Endodermal cell (in vitro differentiated cells): ENCODE data around the gene ZCCHC10. TPM values are rescaled to one million over a fixed set of nuclear protein-coding genes. Genes with fewer than 3 reads are reported as not detected.
"Not testable (repeated sequence)": the region's sequence is repeated elsewhere in the genome, so short reads cannot be mapped to it uniquely, and the experiment has no call there.

Experiments used
- DNase-seq: peaks from one replicate; pipeline ENCODE4 v3.0.0-alpha.2; 2017
- H3K27ac ChIP-seq: 2 replicates; pipeline ENCODE4 v1.5.1; 2013; ENCODE audit warnings: mild to moderate bottlenecking, low read depth, low read length, moderate library complexity
- H3K27me3 ChIP-seq: 2 replicates; pipeline ENCODE4 v1.6.1; 2013; ENCODE audit warnings: mild to moderate bottlenecking, low read length, moderate library complexity; ENCODE audit not compliant: insufficient read depth, control insufficient read depth, poor library complexity, severe bottlenecking
- H3K36me3 ChIP-seq: 2 replicates; pipeline ENCODE4 v1.7.0; 2013; ENCODE audit warnings: mild to moderate bottlenecking, low read length, moderate library complexity; ENCODE audit not compliant: control insufficient read depth, insufficient read depth
- H3K4me1 ChIP-seq: one replicate; pipeline ENCODE4 v1.7.0; 2013; ENCODE audit warnings: low read length; ENCODE audit not compliant: control insufficient read depth, insufficient read depth
- H3K4me3 ChIP-seq: 2 replicates; pipeline ENCODE4 v1.5.1; 2013; ENCODE audit warnings: mild to moderate bottlenecking, low read length, moderate library complexity
- H3K9ac ChIP-seq: 2 replicates; pipeline ENCODE4 v1.6.1; 2013; ENCODE audit warnings: mild to moderate bottlenecking, low read length, moderate library complexity; ENCODE audit not compliant: poor library complexity, severe bottlenecking; ENCODE audit errors: extremely low read depth
- H3K9me3 ChIP-seq: 2 replicates; pipeline ENCODE4 v1.6.1; 2013; ENCODE audit warnings: mild to moderate bottlenecking, low read length, moderate library complexity; ENCODE audit not compliant: control insufficient read depth
- H3K27ac Mint-ChIP-seq: 2 replicates; pipeline ENCODE4 v1.8.0; 2020; ENCODE audit warnings: mixed read lengths
- H3K27me3 Mint-ChIP-seq: 2 replicates; pipeline ENCODE4 v1.8.0; 2021; ENCODE audit warnings: mild to moderate bottlenecking, mixed read lengths; ENCODE audit not compliant: insufficient read depth
- H3K36me3 Mint-ChIP-seq: 2 replicates; pipeline ENCODE4 v1.8.0; 2020; ENCODE audit warnings: low read depth, mixed read lengths
- H3K4me1 Mint-ChIP-seq: 2 replicates; pipeline ENCODE4 v1.8.0; 2020; ENCODE audit warnings: mixed read lengths
- H3K4me3 Mint-ChIP-seq: 2 replicates; pipeline ENCODE4 v1.8.0; 2020; ENCODE audit warnings: mild to moderate bottlenecking, moderate library complexity, mixed read lengths
- H3K9me3 Mint-ChIP-seq: 2 replicates; pipeline ENCODE4 v1.8.0; 2020; ENCODE audit warnings: mild to moderate bottlenecking, mixed read lengths
- CTCF ChIP-seq: fragments of 200-600 bp; sonication (generic); conservative IDR thresholded peaks from 2 replicates; pipeline ENCODE4 v1.5.0; 2021; ENCODE audit warnings: antibody characterized with exemption, mild to moderate bottlenecking
- WGBS, 2 experiments: methylation state at CpG; one replicate each; pipeline versions ENCODE4 v1.1.5 to v1.1.7; 2013; ENCODE audit warnings: missing lambda C conversion rate in 2 of 2, mixed read lengths in 1 of 2; ENCODE audit not compliant: insufficient coverage in 1 of 2, insufficient read length in 1 of 2; 5-methylcytosine and 5-hydroxymethylcytosine counted together
- total RNA-seq, 2 donors: library from RNA; stranded (reverse); fragmentation: NEBNext Ultra II Directional in 1 of 2; extraction: Animal tissue kit (Norgen Biotek cat#: 25700) in 1 of 2; gene quantifications; 2 replicates in 1 of 2; 3 replicates in 1 of 2; pipeline ENCODE4 v1.2.1, GENCODE V29; 2021

ZCCHC10 gene
- total RNA-seq, 2 donors from 2014 or later = 35.1 to 36.6 TPM

DNA sequence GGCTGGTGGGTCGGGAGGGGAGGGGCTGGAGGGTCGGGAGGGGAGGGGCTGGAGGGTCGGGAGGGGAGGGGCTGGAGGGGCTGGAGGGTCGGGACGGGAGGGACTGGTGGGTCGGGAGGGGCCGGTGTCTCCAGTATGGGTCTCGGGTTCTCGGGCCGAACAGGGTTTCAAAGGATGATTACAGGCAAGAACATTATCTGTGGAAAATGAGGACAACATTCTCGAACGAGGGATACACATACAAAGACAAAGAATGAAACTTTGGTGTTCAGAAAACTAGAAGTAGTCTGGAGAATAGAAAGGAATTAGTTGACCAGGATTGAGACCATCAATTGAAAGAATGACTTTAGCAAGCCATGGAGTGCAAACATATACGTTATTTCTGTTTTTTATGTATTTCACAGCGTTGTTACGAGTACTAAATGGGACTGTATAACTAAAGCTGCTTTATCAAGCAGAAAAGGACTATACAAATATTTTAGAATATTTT is 360 bp upstream of the ZCCHC10 start:
- peaks cover 21% of the 10 kb centered on the region for H3K4me1 Mint-ChIP-seq
- no peaks in the 10 kb centered on the region for H3K9me3 ChIP-seq
- WGBS, 2 experiments = 22 to 28% methylated on average over 5 to 14 of the region's 15 CpGs
- peak overlapping the region; percentile 11 for H3K27ac Mint-ChIP-seq
- peaks cover 17% of the 10 kb centered on the region for H3K36me3 Mint-ChIP-seq
- H3K4me3 ChIP-seq = peak overlapping the region; percentile 64
- no peak overlapping the region for H3K27ac ChIP-seq
- no peak overlapping the region for H3K9ac ChIP-seq
- H3K4me3 Mint-ChIP-seq = peak overlapping the region; percentile 93
- no peaks in the 10 kb centered on the region for H3K27me3 ChIP-seq
- DNase-seq = no peak
- peaks cover 18% of the 10 kb centered on the region for H3K36me3 ChIP-seq
- no peak for TF ChIP-seq CTCF
- no peaks in the 10 kb centered on the region for H3K27me3 Mint-ChIP-seq
- no peaks in the 10 kb centered on the region for H3K9me3 Mint-ChIP-seq
- peaks cover 7% of the 10 kb centered on the region for H3K4me1 ChIP-seq

DNA sequence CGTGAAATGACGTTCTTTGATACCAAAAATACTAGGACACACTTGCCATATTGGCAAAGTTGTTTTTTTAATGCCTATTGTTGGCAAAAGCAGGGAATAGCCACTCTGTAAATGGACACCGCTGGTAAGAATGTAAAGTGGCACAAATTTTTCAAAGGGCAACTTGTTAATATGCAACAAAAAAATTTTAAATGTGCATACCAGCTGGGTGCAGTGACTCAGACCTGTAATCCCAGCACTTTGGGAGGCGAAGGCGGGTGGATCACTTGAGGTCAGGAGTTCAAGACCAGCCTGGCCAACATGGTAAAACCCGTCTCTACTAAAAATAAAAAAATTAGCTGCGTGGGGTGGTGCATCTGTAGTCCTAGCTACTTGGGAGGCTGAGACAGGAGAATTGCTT is 6.9 kb downstream of the ZCCHC10 start:
- not testable (repeated sequence) for H3K9me3 ChIP-seq, H3K4me1 Mint-ChIP-seq, H3K4me3 ChIP-seq, H3K27ac ChIP-seq, H3K4me1 ChIP-seq, H3K27ac Mint-ChIP-seq, H3K9me3 Mint-ChIP-seq, H3K27me3 ChIP-seq, H3K9ac ChIP-seq, DNase-seq, H3K27me3 Mint-ChIP-seq, H3K4me3 Mint-ChIP-seq
- 95 to 98% methylated on average over 7 of the region's 7 CpGs for WGBS, 2 experiments
- H3K36me3 Mint-ChIP-seq = peaks cover 51% of the 10 kb centered on the region
- H3K36me3 ChIP-seq = peaks cover 67% of the 10 kb centered on the region

GRCh38 chr5:133017964-133018363 is 8.4 kb downstream of the ZCCHC10 start:
- Mint-ChIP-seq H3K36me3 (peaks cover 51% of the 10 kb centered on the region), H3K4me3 (no peak overlapping the region), H3K4me1 (peaks cover 6% of the 10 kb centered on the region), H3K9me3 (peaks cover 3% of the 10 kb centered on the region), H3K27me3 (no peaks in the 10 kb centered on the region), H3K27ac (peak overlapping the region; percentile 17)
- DNase-seq = no peak
- peaks cover 63% of the 10 kb centered on the region for H3K36me3 ChIP-seq
- no peaks in the 10 kb centered on the region for H3K9me3 ChIP-seq
- no peak overlapping the region for H3K4me3 ChIP-seq
- H3K27me3 ChIP-seq = no peaks in the 10 kb centered on the region
- WGBS, 2 experiments = 96 to 100% methylated on average over 3 to 4 of the region's 4 CpGs
- H3K9ac ChIP-seq = no peak overlapping the region
- H3K27ac ChIP-seq = no peak overlapping the region
- no peaks in the 10 kb centered on the region for H3K4me1 ChIP-seq
- no peak for TF ChIP-seq CTCF

- H3K36me3 Mint-ChIP-seq = peaks cover 48% of the 10 kb centered on the region
- peaks cover 6% of the 10 kb centered on the region for H3K9me3 Mint-ChIP-seq
- H3K4me1 Mint-ChIP-seq = peaks cover 6% of the 10 kb centered on the region
- DNase-seq = no peak
- TF ChIP-seq CTCF = no peak
- Histone ChIP-seq H3K9ac (no peak overlapping the region), H3K27ac (no peak overlapping the region), H3K36me3 (peaks cover 52% of the 10 kb centered on the region), H3K4me3 (no peak overlapping the region), H3K9me3 (peaks cover 4% of the 10 kb centered on the region), H3K4me1 (no peaks in the 10 kb centered on the region), H3K27me3 (no peaks in the 10 kb centered on the region)
- H3K27me3 Mint-ChIP-seq = no peaks in the 10 kb centered on the region
- no peak overlapping the region for H3K27ac Mint-ChIP-seq
- WGBS, 2 experiments = 88% methylated on average over 1 of the region's 1 CpG; no CpG with 5 or more reads in 1 of the 2 experiments
- H3K4me3 Mint-ChIP-seq = no peak overlapping the region
Measured at GRCh38 chr5:133015466-133015865, 10.9 kb downstream of the ZCCHC10 start.

- not testable (repeated sequence) for H3K9me3 ChIP-seq, H3K9ac ChIP-seq, H3K27me3 ChIP-seq, H3K4me3 ChIP-seq, DNase-seq, H3K4me3 Mint-ChIP-seq, H3K4me1 Mint-ChIP-seq, H3K27ac Mint-ChIP-seq, H3K27ac ChIP-seq, H3K27me3 Mint-ChIP-seq, H3K4me1 ChIP-seq
- Mint-ChIP-seq H3K9me3 (peaks cover 12% of the 10 kb centered on the region), H3K36me3 (peaks cover 37% of the 10 kb centered on the region)
- H3K36me3 ChIP-seq = peaks cover 32% of the 10 kb centered on the region
- WGBS, 2 experiments = 71 to 80% methylated on average over 4 to 6 of the region's 6 CpGs
Measured at GRCh38 chr5:133008455-133008854, 17.9 kb downstream of the ZCCHC10 start.
